Breast epithelium (tissue), 4 donors: ENCODE data around the gene NYAP2. TPM values are rescaled to one million over a fixed set of nuclear protein-coding genes. Genes with fewer than 3 reads are reported as not detected.

Source experiments
- DNase-seq, 2 donors: peaks; one replicate each; pipeline ENCODE4 v3.0.0-alpha.2; 2019; ENCODE audit warnings: low spot score in 2 of 2
- H3K27ac ChIP-seq, 2 donors: fragments of 200-600 bp; sonication (generic) in 1 of 2; one replicate each; pipeline ENCODE4 v1.5.1; 2016 to 2019; ENCODE audit warnings: mild to moderate bottlenecking in 1 of 2
- H3K27me3 ChIP-seq, 2 donors: fragments of 200-600 bp; sonication (generic) in 1 of 2; one replicate each; pipeline versions ENCODE4 v1.5.1 to v1.6.0; 2017 to 2019; ENCODE audit warnings: control low read depth in 1 of 2, mild to moderate bottlenecking in 1 of 2
- H3K36me3 ChIP-seq: fragments of 200-600 bp; one replicate; pipeline ENCODE4 v1.5.1; 2019
- H3K4me1 ChIP-seq, 2 donors: fragments of 200-600 bp; sonication (generic); one replicate each; pipeline ENCODE4 v1.5.1; 2016 to 2019; ENCODE audit warnings: control low read depth in 1 of 2
- H3K4me3 ChIP-seq, 3 donors: fragments of 200-600 bp; sonication (generic); 1 replicate in 2 of 3; 2 replicates in 1 of 3; pipeline ENCODE4 v1.5.1; 2016 to 2019; ENCODE audit warnings: mild to moderate bottlenecking in 3 of 3, moderate library complexity in 2 of 3
- H3K9me3 ChIP-seq, 2 donors: fragments of 200-600 bp; sonication (generic) in 1 of 2; one replicate each; pipeline ENCODE4 v1.5.1; 2016 to 2019; ENCODE audit warnings: control low read depth in 1 of 2
- POLR2A ChIP-seq: fragments of 450-650 bp; IDR thresholded peaks from one replicate; pipeline ENCODE4 v1.6.1; 2016; ENCODE audit warnings: antibody characterized with exemption, mild to moderate bottlenecking, moderate library complexity
- POLR2AphosphoS5 ChIP-seq, 3 donors: sonication (generic); formaldehyde crosslinking; IDR thresholded peaks; one replicate each; pipeline ENCODE4 v1.6.1; 2017; ENCODE audit warnings: antibody characterized with exemption in 3 of 3
- intact Hi-C: fragments of 100-400 bp; cut with DNase I; formaldehyde crosslinking; loops from one replicate; pipeline ENCODE4 v1.15.1; 2023; ENCODE audit warnings: low total_unique reads
- total RNA-seq, 3 donors: library from RNA; depleted of rRNA; stranded (reverse); fragments of >200 nt; gene quantifications; one replicate each; pipeline ENCODE4 v1.1.0, GENCODE V29; 2016
- TF ChIP-seq, protein P1 (sequence below), 3 donors: fragments of 450-650 bp; IDR thresholded peaks; one replicate each; pipeline ENCODE4 v1.5.1; 2016 to 2017; ENCODE audit warnings: antibody characterized with exemption in 3 of 3, mild to moderate bottlenecking in 3 of 3, moderate library complexity in 3 of 3

NYAP2 gene
- total RNA-seq, 3 donors from 2014 or later: 0.15 TPM; not detected in 2

DNA sequence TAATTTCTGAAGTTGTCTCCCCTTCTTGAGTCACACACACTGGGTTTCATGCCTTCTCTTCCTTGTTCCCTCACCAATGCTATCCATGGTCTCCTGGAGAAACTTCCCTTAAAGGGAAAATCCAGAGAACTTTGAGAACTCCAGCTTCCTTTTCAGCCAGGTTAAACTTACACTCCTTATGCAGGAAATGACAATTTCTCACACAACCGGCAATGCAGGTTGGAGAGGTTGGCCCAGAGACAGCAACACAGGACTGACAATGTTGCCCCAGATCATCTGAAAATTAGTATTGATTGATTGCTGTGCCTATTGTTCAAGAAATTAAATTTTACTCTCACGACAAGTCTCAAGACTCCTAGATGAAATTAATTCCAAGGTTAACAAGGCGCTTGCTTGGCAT lies 292.2 kb downstream of the NYAP2 start:
- Histone ChIP-seq H3K36me3 (no peaks in the 10 kb centered on the region), H3K4me3 (no peak overlapping the region), H3K9me3 (no peaks in the 10 kb centered on the region), H3K27ac (peak overlapping the region in 1 of 2 donors; percentile 43), H3K27me3 (no peaks in the 10 kb centered on the region), H3K4me1 (no peaks in the 10 kb centered on the region)
- intact Hi-C loops: no loop called here
- peak in 1 of 2 donors; percentile 39 for DNase-seq
- no peak for TF ChIP-seq POLR2A
- TF ChIP-seq POLR2AphosphoS5 (IDR thresholded peaks at IDR 0.05): peak in 1 of 3 donors; percentile 38

DNA sequence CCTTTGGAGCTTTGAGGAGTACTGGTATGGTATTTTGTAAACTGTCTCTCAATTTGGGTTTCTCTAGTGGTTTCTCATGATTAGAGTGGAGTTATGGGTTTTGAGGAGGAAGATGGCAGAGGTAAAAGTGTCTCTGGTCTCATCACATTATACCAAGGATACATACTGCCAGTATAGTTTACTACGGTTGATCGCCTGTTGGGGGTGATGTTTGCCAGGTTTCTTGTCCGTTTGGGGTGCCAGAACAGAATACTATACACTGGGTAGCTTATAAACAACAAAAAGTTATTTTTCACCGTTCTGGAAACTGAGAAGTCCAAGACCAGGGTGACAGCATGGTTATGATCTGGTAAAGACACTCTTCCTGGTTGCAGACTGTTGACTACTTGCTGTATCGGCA lies 293.7 kb downstream of the NYAP2 start:
- H3K4me3 ChIP-seq: no peak overlapping the region
- no peak overlapping the region for H3K27ac ChIP-seq
- intact Hi-C loops: no loop called here
- no peaks in the 10 kb centered on the region for H3K9me3 ChIP-seq
- H3K4me1 ChIP-seq: no peaks in the 10 kb centered on the region
- no peaks in the 10 kb centered on the region for H3K36me3 ChIP-seq
- H3K27me3 ChIP-seq: no peaks in the 10 kb centered on the region
- TF ChIP-seq, protein P1, sequence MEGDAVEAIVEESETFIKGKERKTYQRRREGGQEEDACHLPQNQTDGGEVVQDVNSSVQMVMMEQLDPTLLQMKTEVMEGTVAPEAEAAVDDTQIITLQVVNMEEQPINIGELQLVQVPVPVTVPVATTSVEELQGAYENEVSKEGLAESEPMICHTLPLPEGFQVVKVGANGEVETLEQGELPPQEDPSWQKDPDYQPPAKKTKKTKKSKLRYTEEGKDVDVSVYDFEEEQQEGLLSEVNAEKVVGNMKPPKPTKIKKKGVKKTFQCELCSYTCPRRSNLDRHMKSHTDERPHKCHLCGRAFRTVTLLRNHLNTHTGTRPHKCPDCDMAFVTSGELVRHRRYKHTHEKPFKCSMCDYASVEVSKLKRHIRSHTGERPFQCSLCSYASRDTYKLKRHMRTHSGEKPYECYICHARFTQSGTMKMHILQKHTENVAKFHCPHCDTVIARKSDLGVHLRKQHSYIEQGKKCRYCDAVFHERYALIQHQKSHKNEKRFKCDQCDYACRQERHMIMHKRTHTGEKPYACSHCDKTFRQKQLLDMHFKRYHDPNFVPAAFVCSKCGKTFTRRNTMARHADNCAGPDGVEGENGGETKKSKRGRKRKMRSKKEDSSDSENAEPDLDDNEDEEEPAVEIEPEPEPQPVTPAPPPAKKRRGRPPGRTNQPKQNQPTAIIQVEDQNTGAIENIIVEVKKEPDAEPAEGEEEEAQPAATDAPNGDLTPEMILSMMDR (IDR thresholded peaks at IDR 0.05): no peak
- TF ChIP-seq POLR2A: no peak
- no peak for TF ChIP-seq POLR2AphosphoS5 (IDR thresholded peaks at IDR 0.05)
- no peak for DNase-seq

DNA sequence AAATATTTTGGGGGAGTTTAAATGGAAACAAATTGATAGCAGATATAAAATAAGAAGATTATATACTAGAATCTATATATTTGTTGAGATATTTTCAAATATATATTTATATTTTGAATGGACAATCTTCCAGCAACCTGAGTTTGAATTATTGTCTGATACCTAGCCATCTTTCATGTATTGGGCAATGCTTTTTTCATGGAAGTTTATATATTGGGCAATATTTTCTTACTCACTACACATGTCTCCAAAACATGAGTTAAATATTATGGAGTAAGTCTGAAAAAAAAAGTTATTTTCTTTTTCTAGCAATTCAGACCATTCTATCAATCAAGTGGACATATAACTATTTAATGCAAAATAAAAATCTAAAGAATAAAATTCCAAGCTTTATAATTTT lies 295.2 kb downstream of the NYAP2 start:
- Histone ChIP-seq H3K27me3 (no peaks in the 10 kb centered on the region), H3K9me3 (no peaks in the 10 kb centered on the region), H3K4me3 (no peak overlapping the region), H3K4me1 (no peaks in the 10 kb centered on the region), H3K27ac (no peak overlapping the region), H3K36me3 (no peaks in the 10 kb centered on the region)
- intact Hi-C loops: no loop called here
- TF ChIP-seq POLR2A (no peak), POLR2AphosphoS5 (IDR thresholded peaks at IDR 0.05) (no peak)
- TF ChIP-seq, protein P1 (IDR thresholded peaks at IDR 0.05): no peak
- no peak for DNase-seq

DNA sequence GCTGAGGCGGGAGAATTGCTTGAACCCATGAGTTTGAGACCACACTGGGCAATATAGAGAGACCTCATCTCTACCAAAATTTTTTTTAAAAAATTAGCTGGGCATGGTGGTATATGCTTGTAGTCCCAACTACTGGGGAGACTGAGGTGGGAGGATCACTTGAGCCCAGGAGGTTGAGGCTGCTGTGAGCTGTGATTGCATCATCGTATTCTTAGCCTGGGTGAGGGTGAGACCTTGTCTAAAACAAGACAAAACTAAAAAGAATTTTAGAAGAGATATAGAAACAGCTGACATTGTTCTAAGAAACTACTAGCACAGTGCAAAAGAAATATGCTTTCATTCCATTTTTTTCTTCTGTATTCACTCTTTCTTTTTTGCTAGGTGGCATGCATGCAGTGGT lies 298.4 kb downstream of the NYAP2 start:
- no peak overlapping the region for H3K4me3 ChIP-seq
- no peaks in the 10 kb centered on the region for H3K27me3 ChIP-seq
- H3K9me3 ChIP-seq: no peaks in the 10 kb centered on the region
- H3K36me3 ChIP-seq: no peaks in the 10 kb centered on the region
- intact Hi-C loops: no loop called here
- TF ChIP-seq, protein P1 (IDR thresholded peaks at IDR 0.05): no peak
- no peak for TF ChIP-seq POLR2AphosphoS5 (IDR thresholded peaks at IDR 0.05)
- TF ChIP-seq POLR2A: no peak
- no peaks in the 10 kb centered on the region for H3K4me1 ChIP-seq
- no peak overlapping the region for H3K27ac ChIP-seq
- DNase-seq: no peak
